WI38 (cell line): ENCODE measurements around the gene TSPAN11.

Experiments
- H3K4me3 ChIP-seq: 2 replicates; pipeline ENCODE4 v1.5.1; 2011; ENCODE audit warnings: low read depth, mild to moderate bottlenecking, control low read depth, low read length
- TF ChIP-seq, protein P1 (sequence below): IDR thresholded peaks from 2 replicates; pipeline ENCODE4 v1.5.1; 2012; ENCODE audit warnings: low read depth, mild to moderate bottlenecking, control low read depth, low read length

The TSPAN11 gene

DNA sequence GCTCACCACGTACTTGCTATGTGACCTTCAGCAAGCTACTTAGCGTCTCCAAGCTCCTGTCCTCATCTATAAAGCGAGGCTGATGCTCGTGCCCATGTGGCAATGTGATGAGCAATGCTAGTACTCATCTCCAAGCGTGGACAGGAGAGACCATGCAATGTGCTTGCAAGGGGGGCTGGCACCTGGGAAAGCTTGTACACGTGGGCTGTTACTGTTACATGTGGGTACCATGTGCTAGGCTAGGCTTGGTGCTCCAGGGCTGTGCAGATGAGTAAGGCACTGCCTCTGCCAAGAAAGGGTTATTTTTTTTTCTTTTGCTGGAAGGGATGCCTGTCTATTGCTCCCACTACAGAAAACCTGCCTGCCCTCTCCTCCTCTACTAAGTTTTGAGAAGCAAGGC, 46.6 kb downstream of the TSPAN11 start:
- TF ChIP-seq, protein P1, sequence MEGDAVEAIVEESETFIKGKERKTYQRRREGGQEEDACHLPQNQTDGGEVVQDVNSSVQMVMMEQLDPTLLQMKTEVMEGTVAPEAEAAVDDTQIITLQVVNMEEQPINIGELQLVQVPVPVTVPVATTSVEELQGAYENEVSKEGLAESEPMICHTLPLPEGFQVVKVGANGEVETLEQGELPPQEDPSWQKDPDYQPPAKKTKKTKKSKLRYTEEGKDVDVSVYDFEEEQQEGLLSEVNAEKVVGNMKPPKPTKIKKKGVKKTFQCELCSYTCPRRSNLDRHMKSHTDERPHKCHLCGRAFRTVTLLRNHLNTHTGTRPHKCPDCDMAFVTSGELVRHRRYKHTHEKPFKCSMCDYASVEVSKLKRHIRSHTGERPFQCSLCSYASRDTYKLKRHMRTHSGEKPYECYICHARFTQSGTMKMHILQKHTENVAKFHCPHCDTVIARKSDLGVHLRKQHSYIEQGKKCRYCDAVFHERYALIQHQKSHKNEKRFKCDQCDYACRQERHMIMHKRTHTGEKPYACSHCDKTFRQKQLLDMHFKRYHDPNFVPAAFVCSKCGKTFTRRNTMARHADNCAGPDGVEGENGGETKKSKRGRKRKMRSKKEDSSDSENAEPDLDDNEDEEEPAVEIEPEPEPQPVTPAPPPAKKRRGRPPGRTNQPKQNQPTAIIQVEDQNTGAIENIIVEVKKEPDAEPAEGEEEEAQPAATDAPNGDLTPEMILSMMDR: no peak
- H3K4me3 ChIP-seq: no peak overlapping the region

DNA sequence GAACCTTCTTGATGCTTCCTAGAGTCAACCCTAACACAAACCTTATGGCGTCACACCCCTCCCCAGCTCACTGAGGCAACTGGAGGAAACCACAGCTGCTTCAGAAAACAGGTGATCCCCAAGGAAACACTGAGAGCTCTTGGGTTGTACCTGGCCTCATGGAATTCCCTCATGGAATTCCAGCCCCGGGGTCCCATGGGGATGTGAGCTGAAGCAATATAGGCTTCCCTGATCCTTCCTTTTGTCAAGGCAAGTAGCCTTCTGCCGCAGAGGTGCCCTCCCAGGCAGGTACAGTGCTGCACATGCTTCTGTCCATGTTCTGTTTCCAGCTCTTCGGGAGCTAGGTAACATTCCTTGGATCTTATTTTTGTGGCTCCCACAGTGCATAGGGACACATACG, 47.3 kb downstream of the TSPAN11 start:
- H3K4me3 ChIP-seq: no peak overlapping the region
- TF ChIP-seq, protein P1: no peak

DNA sequence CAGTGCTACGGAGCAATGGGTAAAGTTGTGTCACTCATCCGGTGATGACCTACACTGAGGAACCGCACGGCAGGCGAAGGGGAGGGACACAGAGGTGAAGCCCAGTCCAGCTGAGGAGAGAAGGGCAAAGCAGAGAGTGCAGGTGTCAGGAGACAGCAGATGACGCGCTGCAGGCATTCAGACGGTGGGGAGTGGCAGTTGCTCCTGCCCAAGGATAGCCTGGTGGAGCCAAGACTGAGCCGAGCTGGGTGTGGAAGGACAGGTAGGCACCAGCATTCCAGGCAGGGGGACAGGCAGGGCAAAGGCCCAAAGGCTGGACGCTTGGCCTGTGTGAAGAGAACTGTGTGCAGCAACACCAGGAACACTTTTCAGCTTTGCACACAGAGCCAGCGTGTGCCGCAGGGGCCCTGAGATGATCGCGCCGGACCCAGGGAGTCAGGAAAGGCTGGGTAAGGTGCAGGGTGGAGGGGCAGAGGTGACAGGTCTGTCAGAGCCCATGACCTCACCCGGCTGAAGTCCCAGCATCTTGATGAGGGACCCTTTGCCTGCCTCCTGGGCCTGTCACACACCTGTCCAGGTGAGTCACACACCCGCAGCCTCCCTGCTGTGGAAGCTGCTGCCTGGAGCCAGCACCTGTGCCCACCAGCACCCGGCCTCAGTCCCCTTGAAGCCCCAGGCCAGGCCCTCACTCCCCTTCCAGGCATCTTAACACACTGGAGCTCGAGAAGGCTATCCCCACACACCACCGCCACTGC, 48.4 kb downstream of the TSPAN11 start:
- TF ChIP-seq, protein P1: no peak

DNA sequence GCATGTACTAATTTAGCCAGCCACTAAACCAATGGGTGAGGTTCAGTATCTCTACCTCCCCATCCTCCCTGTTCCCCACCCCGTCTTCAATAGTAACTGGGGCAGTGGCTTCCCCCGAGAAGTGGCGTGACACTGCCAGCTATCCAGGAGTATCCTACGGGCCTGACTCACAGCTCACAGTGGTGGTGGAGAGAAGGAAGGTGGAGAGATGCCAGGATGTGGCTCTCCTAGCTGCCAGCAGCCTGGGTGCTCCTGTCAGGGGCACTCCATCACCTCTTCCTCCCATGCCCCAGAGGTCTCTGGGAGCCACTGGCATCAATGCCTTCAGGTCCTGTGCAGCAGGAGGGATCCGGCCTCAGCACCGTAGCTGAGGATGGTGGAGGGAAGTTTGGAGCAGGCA, 49.0 kb downstream of the TSPAN11 start:
- TF ChIP-seq, protein P1: no peak
- H3K4me3 ChIP-seq: no peak overlapping the region

More for the DNA sequence above, 48.4 kb downstream of the TSPAN11 start:
- H3K4me3 ChIP-seq: no peak overlapping the region

DNA sequence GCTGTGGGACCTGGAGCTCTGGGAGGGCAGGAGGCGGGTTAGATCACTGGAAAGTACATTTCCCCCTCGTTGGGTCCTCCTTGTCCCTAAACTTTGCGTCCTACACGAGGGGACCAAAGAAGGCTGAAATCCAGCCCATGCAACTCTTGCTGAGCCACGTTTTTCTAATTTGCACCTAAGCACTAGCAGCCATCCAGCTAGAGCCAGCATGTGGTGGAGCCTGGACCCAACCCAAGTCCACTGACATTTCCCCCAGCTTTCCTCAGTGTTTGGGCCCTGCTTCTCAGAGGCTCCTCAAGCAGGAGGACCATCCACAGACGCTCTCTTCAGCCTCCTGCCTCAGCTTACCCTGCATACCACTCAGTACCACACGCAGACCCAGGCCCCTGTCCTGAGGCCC, 49.7 kb downstream of the TSPAN11 start:
- no peak overlapping the region for H3K4me3 ChIP-seq
- TF ChIP-seq, protein P1: no peak

DNA sequence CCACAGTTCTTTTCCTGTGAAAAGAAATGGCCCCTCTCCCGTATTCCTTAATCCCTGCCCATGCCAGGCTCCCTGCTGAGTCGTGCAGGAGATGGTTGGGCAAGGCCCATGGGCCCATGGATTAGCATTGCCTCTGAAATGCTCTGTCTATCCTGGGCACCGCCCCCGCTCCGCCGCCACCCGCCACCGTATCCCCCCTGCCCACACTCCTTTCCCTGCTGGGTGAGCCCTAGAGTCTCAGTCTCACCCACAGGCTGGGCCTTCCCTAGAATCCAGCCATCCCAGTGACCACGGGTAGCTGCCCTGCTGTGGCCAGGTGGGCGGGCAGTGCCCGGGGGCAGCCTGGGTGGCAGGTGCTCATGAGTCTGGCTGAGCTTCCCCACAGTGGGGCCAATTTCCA, 50.6 kb downstream of the TSPAN11 start:
- no peak overlapping the region for H3K4me3 ChIP-seq
- TF ChIP-seq, protein P1: no peak

DNA sequence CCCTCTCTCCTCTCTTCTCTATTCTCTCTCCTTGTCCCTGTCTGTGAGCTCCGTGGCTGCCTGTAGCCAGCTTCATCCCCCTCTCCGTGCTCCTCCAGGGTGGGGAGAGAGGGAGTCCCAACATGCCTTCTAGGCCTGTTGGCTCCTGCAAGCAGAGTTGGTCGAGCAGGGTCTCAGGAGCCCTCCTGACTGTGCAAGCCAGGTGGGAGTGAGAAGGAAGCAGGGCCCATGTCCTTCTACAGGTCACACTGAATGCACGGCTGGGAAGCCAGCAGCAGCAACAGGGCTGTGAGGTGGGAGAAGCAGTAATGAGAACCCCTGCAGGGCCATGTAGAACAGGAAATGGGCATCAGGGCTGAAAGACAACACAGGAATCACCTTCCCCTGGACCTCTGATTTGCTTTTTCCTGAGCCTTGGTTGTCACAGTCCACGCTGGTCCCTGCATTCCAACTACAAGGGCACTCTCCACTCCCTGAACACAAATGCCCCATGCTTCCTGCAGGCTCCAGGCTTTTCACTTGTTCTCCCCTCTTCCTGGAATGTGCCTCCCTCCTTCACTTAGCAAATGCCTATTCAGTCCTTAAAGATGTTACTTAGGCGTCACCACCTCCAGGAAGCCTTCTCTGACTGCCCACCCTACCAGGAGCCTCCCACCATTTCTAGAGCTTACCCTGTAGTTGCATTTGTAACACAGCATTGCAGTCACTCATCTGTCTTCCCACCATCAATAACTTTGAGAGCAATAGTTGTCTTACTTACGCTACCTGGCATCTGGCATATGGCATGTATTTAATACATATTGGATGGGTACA, 51.2 kb downstream of the TSPAN11 start:
- TF ChIP-seq, protein P1: no peak
- no peak overlapping the region for H3K4me3 ChIP-seq
